Mesothelial cell of epicardium (in vitro differentiated cells): ENCODE results near the gene CMTM1. TPM values are rescaled to one million over a fixed set of nuclear protein-coding genes. Genes with fewer than 3 reads are reported as not detected.

ENCODE experiments used
- DNase-seq, 2 experiments: peaks; one replicate each; pipeline ENCODE4 v3.0.0; 2021; ENCODE audit warnings: low spot score in 2 of 2; ENCODE audit not compliant: unreplicated experiment in 2 of 2
- H3K27ac Mint-ChIP-seq: 2 replicates; pipeline ENCODE4 v1.8.0; 2021; ENCODE audit warnings: mixed read lengths
- H3K27me3 Mint-ChIP-seq: 2 replicates; pipeline ENCODE4 v1.8.0; 2021; ENCODE audit warnings: low read depth, mixed read lengths
- H3K36me3 Mint-ChIP-seq: 2 replicates; pipeline ENCODE4 v1.8.0; 2021; ENCODE audit warnings: mixed read lengths
- H3K4me1 Mint-ChIP-seq: 2 replicates; pipeline ENCODE4 v1.8.0; 2021; ENCODE audit warnings: mixed read lengths
- H3K4me3 Mint-ChIP-seq: 2 replicates; pipeline ENCODE4 v1.8.0; 2021; ENCODE audit warnings: mild to moderate bottlenecking, moderate library complexity, mixed read lengths
- H3K9me3 Mint-ChIP-seq: 2 replicates; pipeline ENCODE4 v1.8.0; 2021; ENCODE audit warnings: mixed read lengths
- CTCF ChIP-seq: fragments of 200-600 bp; sonication (generic); IDR thresholded peaks from one replicate; pipeline ENCODE4 v1.5.0; 2021; ENCODE audit warnings: antibody characterized with exemption; ENCODE audit not compliant: unreplicated experiment
- total RNA-seq: library from RNA; stranded (reverse); gene quantifications from 3 replicates; pipeline ENCODE4 v1.2.1, GENCODE V29; 2021

Gene CMTM1
- total RNA-seq, 1 donor from 2014 or later: 10.0 TPM

- peak overlapping the region; percentile 22 for H3K27ac Mint-ChIP-seq
- no peak for TF ChIP-seq CTCF
- peaks cover 24% of the 10 kb centered on the region for H3K36me3 Mint-ChIP-seq
- DNase-seq: no peak
- no peak overlapping the region for H3K4me3 Mint-ChIP-seq
- peaks cover 41% of the 10 kb centered on the region for H3K4me1 Mint-ChIP-seq
- no peaks in the 10 kb centered on the region for H3K27me3 Mint-ChIP-seq
- H3K9me3 Mint-ChIP-seq: no peaks in the 10 kb centered on the region
Measured at GRCh38 chr16:66618588-66619375, 52.5 kb downstream of the CMTM1 start.

- Mint-ChIP-seq H3K27ac (peak overlapping the region; percentile 12), H3K27me3 (no peaks in the 10 kb centered on the region), H3K4me3 (no peak overlapping the region), H3K4me1 (peaks cover 41% of the 10 kb centered on the region), H3K9me3 (no peaks in the 10 kb centered on the region), H3K36me3 (peaks cover 20% of the 10 kb centered on the region)
- TF ChIP-seq CTCF: no peak
- no peak for DNase-seq
Measured at GRCh38 chr16:66619534-66620428, 53.5 kb downstream of the CMTM1 start.

- Mint-ChIP-seq H3K4me3 (no peak overlapping the region), H3K36me3 (peaks cover 19% of the 10 kb centered on the region), H3K27ac (no peak overlapping the region), H3K9me3 (no peaks in the 10 kb centered on the region), H3K4me1 (peaks cover 41% of the 10 kb centered on the region), H3K27me3 (no peaks in the 10 kb centered on the region)
- no peak for TF ChIP-seq CTCF
- DNase-seq: no peak
Measured at GRCh38 chr16:66620429-66620795, 54.2 kb downstream of the CMTM1 start.

GRCh38 chr16:66621973-66622372 is 55.7 kb downstream of the CMTM1 start:
- Mint-ChIP-seq H3K27me3 (no peaks in the 10 kb centered on the region), H3K9me3 (no peaks in the 10 kb centered on the region), H3K27ac (no peak overlapping the region), H3K4me3 (no peak overlapping the region), H3K4me1 (peaks cover 40% of the 10 kb centered on the region), H3K36me3 (peaks cover 17% of the 10 kb centered on the region)
- TF ChIP-seq CTCF: no peak
- no peak for DNase-seq

- H3K4me3 Mint-ChIP-seq: no peak overlapping the region
- no peak for TF ChIP-seq CTCF
- peaks cover 36% of the 10 kb centered on the region for H3K4me1 Mint-ChIP-seq
- no peaks in the 10 kb centered on the region for H3K9me3 Mint-ChIP-seq
- no peaks in the 10 kb centered on the region for H3K27me3 Mint-ChIP-seq
- no peak for DNase-seq
- H3K27ac Mint-ChIP-seq: no peak overlapping the region
- H3K36me3 Mint-ChIP-seq: peaks cover 18% of the 10 kb centered on the region
Measured at GRCh38 chr16:66622863-66623262, 56.6 kb downstream of the CMTM1 start.
